Small intestine (tissue), 7 donors: ENCODE measurements around the gene NFKB1. TPM values are rescaled to one million over a fixed set of nuclear protein-coding genes. Genes with fewer than 3 reads are reported as not detected.
"Not testable (repeated sequence)": the region's sequence is repeated elsewhere in the genome, so short reads cannot be mapped to it uniquely, and the experiment has no call there.

ENCODE experiments used
- DNase-seq, 2 donors: peaks; one replicate each; pipeline versions ENCODE4 v3.0.0 to v3.0.0-alpha.2; 2013
- FAIRE-seq: peaks from 2 replicates; lab custom pipeline; 2012; peaks lifted over from hg19 to GRCh38; lab: Jason Lieb, UNC
- H3K27ac ChIP-seq, 3 donors: one replicate each; pipeline ENCODE4 v1.5.1; 2013; ENCODE audit warnings: low read length in 2 of 3, mild to moderate bottlenecking in 2 of 3, control low read depth in 1 of 3, inconsistent platforms in 1 of 3, low read depth in 1 of 3, moderate library complexity in 1 of 3
- H3K27me3 ChIP-seq, 3 donors: one replicate each; pipeline ENCODE4 v1.6.1; 2013; ENCODE audit warnings: low read length in 3 of 3, inconsistent platforms in 1 of 3; ENCODE audit not compliant: control insufficient read depth in 3 of 3, insufficient read depth in 3 of 3
- H3K36me3 ChIP-seq, 3 donors: one replicate each; pipeline ENCODE4 v1.6.1; 2013; ENCODE audit warnings: low read length in 3 of 3, inconsistent platforms in 1 of 3, low read depth in 1 of 3, mild to moderate bottlenecking in 1 of 3, moderate library complexity in 1 of 3; ENCODE audit not compliant: control insufficient read depth in 3 of 3, insufficient read depth in 2 of 3
- H3K4me1 ChIP-seq, 3 donors: one replicate each; pipeline ENCODE4 v1.6.1; 2013; ENCODE audit warnings: low read length in 2 of 3, inconsistent platforms in 1 of 3, low read depth in 1 of 3, mild to moderate bottlenecking in 1 of 3, moderate library complexity in 1 of 3; ENCODE audit not compliant: control insufficient read depth in 3 of 3, insufficient read depth in 2 of 3
- H3K4me3 ChIP-seq, 3 donors: one replicate each; pipeline ENCODE4 v1.5.1; 2013; ENCODE audit warnings: low read length in 3 of 3, control low read depth in 1 of 3, inconsistent platforms in 1 of 3, low read depth in 1 of 3, mild to moderate bottlenecking in 1 of 3, moderate library complexity in 1 of 3
- H3K9me3 ChIP-seq, 2 donors: one replicate each; pipeline ENCODE4 v1.6.1; 2013; ENCODE audit warnings: low read depth in 1 of 2, low read length in 1 of 2; ENCODE audit not compliant: control insufficient read depth in 2 of 2, insufficient read depth in 1 of 2
- WGBS, 3 donors: extraction: QIAGEN DNeasy Blood & Tissue Kit; methylation state at CpG; one replicate each; pipeline ENCODE4 v1.1.7; 2013; 5-methylcytosine and 5-hydroxymethylcytosine counted together
- polyA plus RNA-seq, 4 donors: library from polyadenylated mRNA; stranded (reverse) in 3 of 4; unstranded in 1 of 4; fragments of 200-250 nt in 3 of 4; fragments of 120-200 nt in 1 of 4; gene quantifications; one replicate each; pipeline versions ENCODE4 v1.2.1 to v1.2.3, GENCODE V29; 2013
- donor health status: healthy with polysubstance abuse.
- donor health status: control.
- donor health status: control.
- donor health status: Bipolar disorder and iron deficiency.
- donor health status: healthy.

Gene NFKB1
- polyA plus RNA-seq, 4 donors = 12.7 to 29.6 (median 17.9) TPM

DNA sequence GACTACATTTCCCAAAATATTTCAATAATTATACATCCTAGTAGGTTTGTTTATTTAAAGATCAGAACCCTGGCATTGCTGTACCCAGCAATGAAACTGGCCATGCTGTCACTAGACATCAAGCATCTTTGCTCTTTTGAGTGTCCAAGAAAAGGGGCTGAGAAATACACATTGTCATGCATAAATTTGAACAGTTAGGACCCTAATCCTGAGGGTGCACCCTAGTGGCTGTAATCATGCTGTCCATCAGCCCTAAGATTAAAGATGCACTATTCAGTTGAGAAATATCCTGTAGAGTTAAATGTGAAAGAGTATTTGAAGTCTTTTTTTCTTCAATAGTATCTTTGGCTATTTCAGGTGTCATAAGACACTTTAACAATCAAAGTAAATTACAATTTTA lies 108.8 kb downstream of the NFKB1 start:
- FAIRE-seq (no peak), DNase-seq (no peak)
- no peak overlapping the region for H3K27ac ChIP-seq
- H3K4me3 ChIP-seq = no peak overlapping the region
- no peaks in the 10 kb centered on the region for H3K27me3 ChIP-seq
- H3K4me1 ChIP-seq = no peaks in the 10 kb centered on the region
- H3K9me3 ChIP-seq = no peaks in the 10 kb centered on the region
- H3K36me3 ChIP-seq = peaks cover 16 to 54% (median 29%) of the 10 kb centered on the region in 3 donors

DNA sequence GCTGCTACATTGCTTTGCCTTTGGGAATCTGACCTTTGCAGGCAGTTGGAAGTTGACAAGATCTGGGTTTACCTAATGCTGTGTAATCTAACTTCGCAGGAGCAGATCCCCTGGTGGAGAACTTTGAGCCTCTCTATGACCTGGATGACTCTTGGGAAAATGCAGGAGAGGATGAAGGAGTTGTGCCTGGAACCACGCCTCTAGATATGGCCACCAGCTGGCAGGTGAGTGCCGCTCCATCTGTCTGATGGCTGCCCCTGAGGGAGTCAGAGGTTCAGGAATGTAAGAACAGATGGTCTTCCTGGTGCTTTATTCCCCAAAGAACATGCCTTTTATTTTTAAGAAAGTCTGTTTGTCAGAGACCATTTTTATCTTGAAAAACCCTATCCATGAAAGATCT lies 109.3 kb downstream of the NFKB1 start:
- DNase-seq = peak; percentile 28 to 71
- Histone ChIP-seq H3K27ac (no peak overlapping the region), H3K9me3 (no peaks in the 10 kb centered on the region), H3K27me3 (no peaks in the 10 kb centered on the region), H3K4me3 (no peak overlapping the region), H3K4me1 (no peaks in the 10 kb centered on the region), H3K36me3 (peaks cover 16 to 56% (median 29%) of the 10 kb centered on the region in 3 donors)
- 27 to 68% (median 49%) methylated on average over 3 of the region's 3 CpGs for WGBS, 3 donors
- no peak for FAIRE-seq

DNA sequence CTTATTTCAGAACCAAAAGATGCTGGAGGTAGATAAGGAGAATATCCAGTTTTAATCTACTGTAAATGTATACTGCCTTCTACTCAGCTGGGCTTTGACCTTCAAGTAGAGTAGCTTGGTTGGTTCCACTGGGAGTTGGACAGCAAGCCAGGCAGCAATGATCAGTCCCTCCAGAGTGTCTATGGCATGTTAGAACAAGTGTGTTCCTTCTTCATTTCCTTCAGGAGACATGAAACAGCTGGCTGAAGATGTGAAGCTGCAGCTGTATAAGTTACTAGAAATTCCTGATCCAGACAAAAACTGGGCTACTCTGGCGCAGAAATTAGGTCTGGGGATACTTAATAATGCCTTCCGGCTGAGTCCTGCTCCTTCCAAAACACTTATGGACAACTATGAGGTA lies 111.1 kb downstream of the NFKB1 start:
- H3K9me3 ChIP-seq = no peaks in the 10 kb centered on the region
- peak overlapping the region in 2 of 3 donors; percentile 16 to 58 for H3K27ac ChIP-seq
- H3K27me3 ChIP-seq = no peaks in the 10 kb centered on the region
- H3K36me3 ChIP-seq = peaks cover 12 to 57% (median 33%) of the 10 kb centered on the region in 3 donors
- no peak for FAIRE-seq
- H3K4me3 ChIP-seq = no peak overlapping the region
- DNase-seq = no peak
- 79 to 96% (median 93%) methylated on average over 2 of the region's 2 CpGs for WGBS, 3 donors
- H3K4me1 ChIP-seq = no peaks in the 10 kb centered on the region

DNA sequence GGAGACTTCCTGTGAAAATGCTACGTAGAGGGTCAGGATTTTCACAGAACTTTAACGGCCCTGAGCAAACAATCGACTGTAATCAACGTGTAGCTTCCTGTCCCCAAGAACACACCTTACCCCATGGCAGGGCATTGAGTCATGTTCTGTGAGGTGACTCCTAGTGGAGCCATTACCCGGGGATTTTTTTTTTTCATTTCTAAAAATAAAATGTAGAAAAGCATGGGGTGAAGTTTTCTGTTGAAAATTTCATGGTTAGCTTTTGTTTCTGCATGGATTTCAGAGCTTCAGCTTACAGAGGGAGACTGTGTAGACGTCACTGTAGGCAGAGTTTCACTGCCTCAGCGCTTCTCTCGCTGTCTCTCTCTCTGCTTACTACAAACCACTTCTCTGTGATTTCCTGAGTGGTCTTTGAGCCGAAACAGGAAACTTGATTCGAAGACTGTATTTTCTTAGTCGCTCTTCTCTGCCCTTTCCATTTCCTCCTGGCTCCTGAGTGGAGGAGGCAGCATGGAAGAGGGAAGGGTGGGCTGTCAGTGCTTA lies 111.7 kb downstream of the NFKB1 start:
- Histone ChIP-seq H3K36me3 (peaks cover 12 to 53% (median 28%) of the 10 kb centered on the region in 3 donors), H3K4me3 (peak overlapping the region in 1 of 3 donors; percentile 3), H3K27me3 (no peaks in the 10 kb centered on the region), H3K27ac (peak overlapping the region in 2 of 3 donors; percentile 16 to 89), H3K4me1 (no peaks in the 10 kb centered on the region), H3K9me3 (no peaks in the 10 kb centered on the region)
- FAIRE-seq (no peak), DNase-seq (peak in 1 of 2 donors; percentile 49)
- WGBS, 3 donors = 51 to 64% (median 53%) methylated on average over 11 of the region's 11 CpGs

DNA sequence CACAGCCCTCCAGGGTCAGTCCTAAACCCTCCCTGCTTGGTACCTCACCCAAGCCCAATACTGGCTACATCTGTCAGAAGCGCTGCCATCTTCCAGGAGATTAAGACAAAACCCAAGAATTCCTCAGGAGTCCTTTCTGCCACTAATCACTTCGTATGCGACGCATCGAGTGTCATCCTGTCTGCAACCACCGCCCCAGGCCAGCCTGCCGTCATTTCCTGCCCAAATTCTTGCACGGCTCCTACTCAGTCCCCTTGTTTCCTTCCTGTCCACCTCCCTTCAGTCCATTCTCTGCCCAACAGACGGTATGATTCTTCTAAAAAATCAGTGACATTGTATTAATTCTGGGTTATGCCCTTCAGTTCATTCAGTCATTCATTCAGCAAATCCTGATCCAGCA lies 113.6 kb downstream of the NFKB1 start:
- Histone ChIP-seq H3K9me3 (no peaks in the 10 kb centered on the region), H3K27me3 (no peaks in the 10 kb centered on the region), H3K4me1 (peaks cover 0 to 4% (median 0%) of the 10 kb centered on the region in 3 donors), H3K36me3 (peaks cover 10 to 45% (median 23%) of the 10 kb centered on the region in 3 donors), H3K4me3 (peak overlapping the region in 1 of 3 donors; percentile 5), H3K27ac (peak overlapping the region in 2 of 3 donors; percentile 28 to 81)
- DNase-seq = peak in 1 of 2 donors; percentile 34
- no peak for FAIRE-seq
- 73 to 81% (median 76%) methylated on average over 9 of the region's 9 CpGs for WGBS, 3 donors

DNA sequence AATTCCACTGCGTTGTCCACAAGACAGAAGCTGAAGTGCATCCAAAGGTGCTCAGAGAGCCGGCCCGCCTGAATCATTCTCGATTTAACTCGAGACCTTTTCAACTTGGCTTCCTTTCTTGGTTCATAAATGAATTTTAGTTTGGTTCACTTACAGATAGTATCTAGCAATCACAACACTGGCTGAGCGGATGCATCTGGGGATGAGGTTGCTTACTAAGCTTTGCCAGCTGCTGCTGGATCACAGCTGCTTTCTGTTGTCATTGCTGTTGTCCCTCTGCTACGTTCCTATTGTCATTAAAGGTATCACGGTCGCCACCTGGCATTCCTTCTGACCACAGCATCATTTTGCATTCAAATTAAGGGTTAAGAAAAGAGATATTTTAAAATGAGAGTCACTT lies 115.5 kb downstream of the NFKB1 start:
- Histone ChIP-seq H3K9me3 (no peaks in the 10 kb centered on the region), H3K36me3 (peaks cover 6 to 35% (median 18%) of the 10 kb centered on the region in 3 donors), H3K4me3 (no peak overlapping the region), H3K27me3 (no peaks in the 10 kb centered on the region), H3K27ac (no peak overlapping the region), H3K4me1 (peaks cover 0 to 15% (median 0%) of the 10 kb centered on the region in 3 donors)
- FAIRE-seq (no peak), DNase-seq (no peak)
- 69 to 90% (median 85%) methylated on average over 9 of the region's 9 CpGs for WGBS, 3 donors

DNA sequence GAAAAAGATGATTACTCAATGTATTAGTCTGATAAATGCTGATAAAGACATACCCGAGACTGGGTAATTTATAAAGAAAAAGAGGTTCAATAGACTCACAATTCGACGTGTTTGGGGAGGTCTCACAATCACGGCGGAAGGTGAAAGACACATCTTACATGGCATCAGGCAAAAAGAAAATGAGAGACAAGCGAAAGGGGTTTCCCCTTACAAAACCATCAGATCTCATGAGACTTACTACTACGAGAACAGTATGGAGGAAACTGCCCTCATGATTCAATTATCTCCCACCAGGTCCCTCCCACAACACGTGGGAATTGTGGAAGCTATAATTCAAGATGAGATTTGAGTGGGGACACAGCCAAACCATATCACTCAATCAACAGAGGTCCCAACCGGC lies 117.9 kb downstream of the NFKB1 start:
- DNase-seq, FAIRE-seq, H3K9me3 ChIP-seq, H3K4me3 ChIP-seq, H3K27ac ChIP-seq, H3K27me3 ChIP-seq: not testable (repeated sequence)
- WGBS, 3 donors = 52 to 56% (median 53%) methylated on average over 9 of the region's 9 CpGs
- peaks cover 0 to 21% (median 7%) of the 10 kb centered on the region in 3 donors for H3K36me3 ChIP-seq
- H3K4me1 ChIP-seq = peaks cover 0 to 20% (median under 1%) of the 10 kb centered on the region in 3 donors

DNA sequence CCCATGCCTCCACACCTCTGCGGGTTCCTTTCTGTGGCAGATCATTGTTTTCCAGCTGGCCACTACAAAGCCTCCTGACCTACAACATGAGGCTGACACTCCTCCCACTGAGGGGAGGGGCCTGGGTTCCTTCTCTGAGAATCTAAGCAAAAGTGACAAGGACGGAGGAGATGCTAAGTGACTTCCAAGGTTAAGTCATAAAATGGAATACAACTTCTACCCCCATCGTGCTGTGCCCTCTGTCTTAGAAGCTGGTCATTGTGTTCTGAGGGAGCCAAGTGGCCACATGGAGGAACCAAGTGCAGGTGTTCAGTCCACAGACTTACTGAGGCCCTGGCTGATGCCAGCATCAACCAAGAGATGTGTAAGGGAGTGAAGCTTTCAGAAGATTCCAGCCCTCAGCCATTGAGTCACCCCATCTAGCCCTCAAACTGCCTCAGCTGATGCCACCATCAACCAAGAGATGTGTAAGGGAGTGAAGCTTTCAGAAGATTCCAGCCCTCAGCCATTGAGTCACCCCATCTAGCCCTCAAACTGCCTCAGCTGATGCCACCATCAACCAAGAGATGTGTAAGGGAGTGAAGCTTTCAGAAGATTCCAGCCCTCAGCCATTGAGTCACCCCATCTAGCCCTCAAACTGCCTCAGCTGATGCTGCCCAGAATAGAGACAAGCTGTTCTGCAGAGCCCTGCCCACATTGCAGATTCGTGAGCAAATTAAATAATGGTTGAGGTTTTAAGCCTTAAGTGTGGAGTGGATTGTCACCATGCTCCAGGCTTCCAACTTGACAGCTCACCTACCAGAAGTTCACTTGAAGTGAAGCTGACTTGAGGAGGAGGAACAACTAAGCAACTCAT lies 118.8 kb downstream of the NFKB1 start:
- not testable (repeated sequence) for H3K9me3 ChIP-seq, FAIRE-seq, H3K27me3 ChIP-seq
- peak overlapping the region in 1 of 3 donors; percentile 32 for H3K4me3 ChIP-seq
- peak; percentile 19 to 26 for DNase-seq
- peak overlapping the region; percentile 57 to 92 (median 58) for H3K27ac ChIP-seq
- WGBS, 3 donors = 54 to 70% (median 56%) methylated on average over 4 of the region's 4 CpGs
- peaks cover 0 to 28% (median 3%) of the 10 kb centered on the region in 3 donors for H3K4me1 ChIP-seq
- peaks cover 0 to 12% (median 7%) of the 10 kb centered on the region in 3 donors for H3K36me3 ChIP-seq
